Activated B cell treated with CpG ODN at 0.5 μM for 24 hours (primary cell): ENCODE measurements around the gene PCSK1N. TPM values are rescaled to one million over a fixed set of nuclear protein-coding genes. Genes with fewer than 3 reads are reported as not detected.

Experiments
- ATAC-seq: fragments of 200-7000 bp; cut with Tn5 transposase; one replicate; pipeline ENCODE4 v1.10.0; 2021; ENCODE audit warnings: low read depth, mild to moderate bottlenecking, moderate library complexity
- CTCF ChIA-PET: fragments of 350-600 bp; sonication (Branson Sonifier 250); formaldehyde crosslinking; loops from one replicate; lab custom pipeline; 2021; ENCODE audit warnings: antibody characterized with exemption; lab: Charles Lee
- POLR2A ChIA-PET: fragments of 350-600 bp; sonication (Branson Sonifier 250); formaldehyde crosslinking; loops from one replicate; lab custom pipeline; 2021; ENCODE audit warnings: antibody characterized with exemption; lab: Charles Lee
- DNase-seq: peaks from one replicate; pipeline ENCODE4 v3.0.0; 2022
- H3K27ac Mint-ChIP-seq: one replicate; pipeline ENCODE4 v1.8.0; 2020; ENCODE audit warnings: mixed read lengths
- H3K27me3 Mint-ChIP-seq: one replicate; pipeline ENCODE4 v1.8.0; 2021; ENCODE audit warnings: mixed read lengths
- H3K36me3 Mint-ChIP-seq: one replicate; pipeline ENCODE4 v1.8.0; 2021; ENCODE audit warnings: low read depth, mixed read lengths
- H3K4me1 Mint-ChIP-seq: one replicate; pipeline ENCODE4 v1.8.0; 2021; ENCODE audit warnings: mixed read lengths
- H3K4me3 Mint-ChIP-seq: one replicate; pipeline ENCODE4 v1.8.0; 2020; ENCODE audit warnings: mild to moderate bottlenecking, mixed read lengths
- H3K9me3 Mint-ChIP-seq: one replicate; pipeline ENCODE4 v1.8.0; 2020; ENCODE audit warnings: mixed read lengths
- CTCF ChIP-seq: fragments of 200-600 bp; IDR thresholded peaks from one replicate; pipeline ENCODE4 v1.8.0; 2022; ENCODE audit warnings: antibody characterized with exemption, mild to moderate bottlenecking
- intact Hi-C: fragments of 100-400 bp; cut with micrococcal nuclease; formaldehyde crosslinking; loops from one replicate; pipeline ENCODE4 v1.15.1; 2024
- total RNA-seq: library from RNA; stranded (reverse); gene quantifications from 2 replicates; pipeline ENCODE4 v1.2.3, GENCODE V29; 2022

The PCSK1N gene
- total RNA-seq, 1 donor from 2014 or later: not detected

- Mint-ChIP-seq H3K36me3 (peaks cover 53% of the 10 kb centered on the region), H3K27ac (no peak overlapping the region), H3K4me1 (no peaks in the 10 kb centered on the region), H3K9me3 (no peaks in the 10 kb centered on the region), H3K4me3 (no peak overlapping the region), H3K27me3 (no peaks in the 10 kb centered on the region)
- TF ChIP-seq CTCF: no peak
- ATAC-seq (no peak), DNase-seq (no peak)
- ChIA-PET CTCF (no interaction called here), POLR2A (no interaction called here)
- intact Hi-C loops: no loop called here
Observed at GRCh38 chrX:48818098-48818497, 17.3 kb downstream of the PCSK1N start.

GRCh38 chrX:48816014-48816810, 19.2 kb downstream of the PCSK1N start:
- ChIA-PET CTCF (no interaction called here), POLR2A (no interaction called here)
- DNase-seq: no peak
- peaks cover 51% of the 10 kb centered on the region for H3K36me3 Mint-ChIP-seq
- H3K9me3 Mint-ChIP-seq: no peaks in the 10 kb centered on the region
- no peaks in the 10 kb centered on the region for H3K4me1 Mint-ChIP-seq
- intact Hi-C loops: no loop called here
- no peak overlapping the region for H3K27ac Mint-ChIP-seq
- TF ChIP-seq CTCF: no peak
- no peak for ATAC-seq
- no peaks in the 10 kb centered on the region for H3K27me3 Mint-ChIP-seq
- H3K4me3 Mint-ChIP-seq: no peak overlapping the region

- Mint-ChIP-seq H3K27me3 (no peaks in the 10 kb centered on the region), H3K4me1 (no peaks in the 10 kb centered on the region), H3K4me3 (no peak overlapping the region), H3K9me3 (no peaks in the 10 kb centered on the region), H3K36me3 (peaks cover 56% of the 10 kb centered on the region), H3K27ac (no peak overlapping the region)
- no peak for TF ChIP-seq CTCF
- DNase-seq: no peak
- intact Hi-C loops: no loop called here
- CTCF ChIA-PET: no interaction called here
- no peak for ATAC-seq
- POLR2A ChIA-PET: no interaction called here
Observed at GRCh38 chrX:48815266-48815665, 20.1 kb downstream of the PCSK1N start.

GRCh38 chrX:48814722-48815121, 20.7 kb downstream of the PCSK1N start:
- CTCF ChIA-PET: no interaction called here
- TF ChIP-seq CTCF: no peak
- Mint-ChIP-seq H3K27me3 (no peaks in the 10 kb centered on the region), H3K9me3 (no peaks in the 10 kb centered on the region), H3K36me3 (peaks cover 51% of the 10 kb centered on the region), H3K4me3 (no peak overlapping the region), H3K27ac (no peak overlapping the region), H3K4me1 (no peaks in the 10 kb centered on the region)
- DNase-seq (no peak), ATAC-seq (no peak)
- POLR2A ChIA-PET: no interaction called here
- intact Hi-C loops: no loop called here

- DNase-seq (no peak), ATAC-seq (no peak)
- Mint-ChIP-seq H3K4me1 (no peaks in the 10 kb centered on the region), H3K4me3 (no peak overlapping the region), H3K9me3 (no peaks in the 10 kb centered on the region), H3K27me3 (no peaks in the 10 kb centered on the region), H3K27ac (no peak overlapping the region), H3K36me3 (peaks cover 42% of the 10 kb centered on the region)
- intact Hi-C loops: no loop called here
- POLR2A ChIA-PET: no interaction called here
- CTCF ChIA-PET: no interaction called here
- TF ChIP-seq CTCF: no peak
Observed at GRCh38 chrX:48813644-48814043, 21.8 kb downstream of the PCSK1N start.
